ENCODE results near the gene TRAPPC10.
A peak's percentile ranks its signal among the peaks of the same experiment; 100 is the strongest.

The TRAPPC10 gene

GRCh38 chr21:44011579-44012473 lies at the start of gene TRAPPC10:
Gene TRAPPC10, plus strand, starts transcription at chr21:44012309. Its CDS starts 185 bp downstream, at chr21:44012494.
- DNase-seq = peak; percentile 72 to 82

GRCh38 chr21:43965911-43966585 lies 46.1 kb upstream of the TRAPPC10 start:
- DNase-seq = no peak

GRCh38 chr21:43966946-43967512 lies 45.1 kb upstream of the TRAPPC10 start:
- DNase-seq = no peak

- no peak for DNase-seq
These were observed 44.1 kb upstream of the TRAPPC10 start for GRCh38 chr21:43967981-43968380.

GRCh38 chr21:43968410-43969114 lies 43.5 kb upstream of the TRAPPC10 start:
- DNase-seq = no peak

- no peak for DNase-seq
These were observed 43.0 kb upstream of the TRAPPC10 start for GRCh38 chr21:43969115-43969444.

- no peak for DNase-seq
These were observed 41.6 kb upstream of the TRAPPC10 start for GRCh38 chr21:43970551-43970950.

GRCh38 chr21:43971201-43971991 lies 40.7 kb upstream of the TRAPPC10 start:
- DNase-seq = no peak

GRCh38 chr21:43971992-43972255 lies 40.2 kb upstream of the TRAPPC10 start:
- DNase-seq = no peak

GRCh38 chr21:43972850-43973633 lies 39.1 kb upstream of the TRAPPC10 start:
- DNase-seq = no peak

GRCh38 chr21:43973634-43973955 lies 38.5 kb upstream of the TRAPPC10 start:
- DNase-seq = no peak

- no peak for DNase-seq
These were observed 37.2 kb upstream of the TRAPPC10 start for GRCh38 chr21:43974791-43975468.

GRCh38 chr21:43975469-43976098 lies 36.5 kb upstream of the TRAPPC10 start:
- peak; percentile 76 to 83 for DNase-seq

- DNase-seq = no peak
These were observed 35.4 kb upstream of the TRAPPC10 start for GRCh38 chr21:43976661-43977060.

GRCh38 chr21:43978060-43978459 lies 34.0 kb upstream of the TRAPPC10 start:
- DNase-seq = no peak

GRCh38 chr21:43979654-43980053 lies 32.5 kb upstream of the TRAPPC10 start:
- DNase-seq = no peak

GRCh38 chr21:43981151-43981870 lies 30.8 kb upstream of the TRAPPC10 start:
- DNase-seq = no peak

- DNase-seq = no peak
These were observed 30.3 kb upstream of the TRAPPC10 start for GRCh38 chr21:43981871-43982210.

GRCh38 chr21:43982489-43983078 lies 29.5 kb upstream of the TRAPPC10 start:
- DNase-seq = no peak

GRCh38 chr21:43983390-43983789 lies 28.7 kb upstream of the TRAPPC10 start:
- DNase-seq = no peak

All from CD4-positive, alpha-beta T cell treated with Interferon alpha-2 for 1 hour (primary cell).